ENCODE measurements around the gene XRCC1.
"Not testable (repeated sequence)": the region's sequence is repeated elsewhere in the genome, so short reads cannot be mapped to it uniquely, and the experiment has no call there.

Gene XRCC1

DNA sequence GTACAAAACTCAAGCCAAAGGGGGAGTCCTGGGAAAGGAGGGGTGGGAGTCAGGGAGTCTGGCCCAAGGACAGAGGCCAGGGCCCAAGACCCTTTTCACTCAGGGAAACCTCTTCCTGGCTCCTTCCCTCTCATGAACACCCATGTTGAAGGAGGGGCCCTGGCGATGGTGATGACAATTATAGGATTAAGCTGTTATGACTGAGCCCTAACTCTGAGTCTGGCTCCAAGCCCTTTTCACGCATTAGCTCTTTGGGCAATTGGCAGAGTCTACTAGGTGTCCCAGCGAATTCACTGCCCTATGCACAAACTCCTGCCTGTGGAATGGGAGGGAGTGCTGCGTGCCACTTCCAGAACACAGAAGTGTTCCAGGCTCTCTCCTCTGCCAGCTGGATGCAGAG lies 21.7 kb downstream of the XRCC1 start:
- Histone ChIP-seq H3K27ac (ENCODE audit: low read depth, low read length) (no peak overlapping the region), H3K27me3 (ENCODE audit: insufficient read depth, low read length) (no peaks in the 10 kb centered on the region), H3K9ac (ENCODE audit: low read depth, low read length) (no peak overlapping the region), H3K4me1 (ENCODE audit: insufficient read depth, low read length) (no peaks in the 10 kb centered on the region), H3K9me3 (ENCODE audit: insufficient read depth, low read depth, low read length) (no peaks in the 10 kb centered on the region), H3K4me3 (ENCODE audit: low read length) (no peak overlapping the region), H3K36me3 (ENCODE audit: insufficient read depth, low read length) (peaks cover 62% of the 10 kb centered on the region)
- WGBS = 96% methylated on average over 4 of the region's 4 CpGs

- Histone ChIP-seq H3K27me3 (ENCODE audit: insufficient read depth, low read length) (no peaks in the 10 kb centered on the region), H3K27ac (ENCODE audit: low read depth, low read length) (no peak overlapping the region), H3K9me3 (ENCODE audit: insufficient read depth, low read depth, low read length) (no peaks in the 10 kb centered on the region), H3K9ac (ENCODE audit: low read depth, low read length) (no peak overlapping the region), H3K4me1 (ENCODE audit: insufficient read depth, low read length) (no peaks in the 10 kb centered on the region), H3K4me3 (ENCODE audit: low read length) (no peak overlapping the region), H3K36me3 (ENCODE audit: insufficient read depth, low read length) (peaks cover 57% of the 10 kb centered on the region)
- 91% methylated on average over 2 of the region's 3 CpGs for WGBS
These were observed 22.7 kb downstream of the XRCC1 start for GRCh38 chr19:43552616-43553015.

DNA sequence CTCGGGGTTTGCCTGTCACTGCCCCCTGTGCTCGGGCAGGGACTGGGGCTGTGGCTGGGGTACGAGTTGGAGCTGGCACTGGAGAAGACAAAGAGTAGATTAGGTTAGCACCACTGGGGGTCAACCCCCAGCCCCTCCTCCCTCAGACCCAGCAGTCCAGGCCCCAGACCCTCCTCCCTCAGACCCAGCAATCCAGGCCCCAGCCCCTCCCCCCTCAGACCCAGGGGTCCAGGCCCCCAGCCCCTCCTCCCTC lies 23.2 kb downstream of the XRCC1 start:
- 96% methylated on average over 3 of the region's 3 CpGs for WGBS
- no peak overlapping the region for H3K4me3 ChIP-seq (ENCODE audit: low read length)
- H3K9me3 ChIP-seq (ENCODE audit: insufficient read depth, low read depth, low read length) = no peaks in the 10 kb centered on the region
- no peak overlapping the region for H3K9ac ChIP-seq (ENCODE audit: low read depth, low read length)
- no peak overlapping the region for H3K27ac ChIP-seq (ENCODE audit: low read depth, low read length)
- no peaks in the 10 kb centered on the region for H3K27me3 ChIP-seq (ENCODE audit: insufficient read depth, low read length)
- peaks cover 57% of the 10 kb centered on the region for H3K36me3 ChIP-seq (ENCODE audit: insufficient read depth, low read length)
- no peaks in the 10 kb centered on the region for H3K4me1 ChIP-seq (ENCODE audit: insufficient read depth, low read length)

- 92% methylated on average over 23 of the region's 23 CpGs for WGBS
- H3K4me1 ChIP-seq (ENCODE audit: insufficient read depth, low read length) = no peaks in the 10 kb centered on the region
- no peaks in the 10 kb centered on the region for H3K9me3 ChIP-seq (ENCODE audit: insufficient read depth, low read depth, low read length)
- no peak overlapping the region for H3K9ac ChIP-seq (ENCODE audit: low read depth, low read length)
- H3K4me3 ChIP-seq (ENCODE audit: low read length) = no peak overlapping the region
- H3K36me3 ChIP-seq (ENCODE audit: insufficient read depth, low read length) = peaks cover 57% of the 10 kb centered on the region
- H3K27ac ChIP-seq (ENCODE audit: low read depth, low read length) = no peak overlapping the region
- no peaks in the 10 kb centered on the region for H3K27me3 ChIP-seq (ENCODE audit: insufficient read depth, low read length)
These were observed 23.7 kb downstream of the XRCC1 start for GRCh38 chr19:43551399-43552197.

DNA sequence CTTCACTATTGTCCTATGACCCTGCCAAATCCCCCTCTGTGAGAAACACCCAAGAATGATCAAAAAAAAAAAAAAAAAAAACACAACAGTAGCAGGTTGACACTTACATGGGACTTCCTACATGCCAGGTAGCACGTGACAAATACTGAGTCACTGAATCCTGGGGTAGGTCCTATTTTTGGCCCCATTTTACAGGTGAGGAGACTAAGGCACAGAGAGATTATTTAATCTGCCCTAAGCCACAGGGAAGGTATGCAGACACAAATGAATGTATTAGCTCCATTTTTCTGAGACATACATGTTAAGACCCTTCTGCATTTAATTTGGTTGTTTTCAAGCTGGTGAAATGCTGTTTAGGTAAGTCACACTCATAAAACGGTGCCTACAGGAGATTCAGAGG lies 26.6 kb downstream of the XRCC1 start:
- WGBS = 97% methylated on average over 2 of the region's 2 CpGs
- H3K9me3 ChIP-seq (ENCODE audit: insufficient read depth, low read depth, low read length) = no peaks in the 10 kb centered on the region
- H3K36me3 ChIP-seq (ENCODE audit: insufficient read depth, low read length) = peaks cover 58% of the 10 kb centered on the region

GRCh38 chr19:43547926-43548325 lies 27.4 kb downstream of the XRCC1 start:
- H3K4me3 ChIP-seq (ENCODE audit: low read length); H3K27me3 ChIP-seq (ENCODE audit: insufficient read depth, low read length); H3K9ac ChIP-seq (ENCODE audit: low read depth, low read length); H3K27ac ChIP-seq (ENCODE audit: low read depth, low read length); H3K4me1 ChIP-seq (ENCODE audit: insufficient read depth, low read length); H3K9me3 ChIP-seq (ENCODE audit: insufficient read depth, low read depth, low read length): not testable (repeated sequence)
- peaks cover 60% of the 10 kb centered on the region for H3K36me3 ChIP-seq (ENCODE audit: insufficient read depth, low read length)
- no CpG with 5 or more reads among the region's 24 CpGs for WGBS

More for the DNA sequence above, 26.6 kb downstream of the XRCC1 start:
- no peak overlapping the region for H3K27ac ChIP-seq (ENCODE audit: low read depth, low read length)
- H3K9ac ChIP-seq (ENCODE audit: low read depth, low read length) = no peak overlapping the region
- H3K27me3 ChIP-seq (ENCODE audit: insufficient read depth, low read length) = no peaks in the 10 kb centered on the region
- no peak overlapping the region for H3K4me3 ChIP-seq (ENCODE audit: low read length)
- no peaks in the 10 kb centered on the region for H3K4me1 ChIP-seq (ENCODE audit: insufficient read depth, low read length)

DNA sequence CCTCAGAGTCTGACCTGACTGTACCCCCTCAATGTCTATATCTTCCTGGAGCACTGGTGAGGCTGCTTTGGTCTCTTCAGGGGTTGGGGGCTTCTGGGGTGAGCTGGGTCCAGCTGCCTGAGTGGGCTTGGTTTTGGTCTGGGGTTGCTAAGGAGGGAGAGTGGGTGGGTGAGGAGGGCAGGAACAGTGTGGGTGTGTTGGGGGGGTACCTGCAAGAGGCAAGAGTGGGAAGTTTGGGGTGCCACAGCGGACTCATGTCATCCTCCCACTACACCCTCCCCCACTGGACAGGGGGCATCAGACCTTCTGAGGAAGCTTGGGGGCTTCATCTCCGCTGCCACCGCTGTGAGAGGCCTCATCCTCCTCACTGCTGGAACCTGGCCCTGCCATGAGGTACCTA lies 28.7 kb downstream of the XRCC1 start:
- 97% methylated on average over 3 of the region's 3 CpGs for WGBS
- Histone ChIP-seq H3K27me3 (ENCODE audit: insufficient read depth, low read length) (no peaks in the 10 kb centered on the region), H3K27ac (ENCODE audit: low read depth, low read length) (no peak overlapping the region), H3K9ac (ENCODE audit: low read depth, low read length) (no peak overlapping the region), H3K4me1 (ENCODE audit: insufficient read depth, low read length) (no peaks in the 10 kb centered on the region), H3K36me3 (ENCODE audit: insufficient read depth, low read length) (peaks cover 62% of the 10 kb centered on the region), H3K4me3 (ENCODE audit: low read length) (no peak overlapping the region), H3K9me3 (ENCODE audit: insufficient read depth, low read depth, low read length) (no peaks in the 10 kb centered on the region)

GRCh38 chr19:43545981-43546380 lies 29.3 kb downstream of the XRCC1 start:
- no peak overlapping the region for H3K4me3 ChIP-seq (ENCODE audit: low read length)
- H3K27ac ChIP-seq (ENCODE audit: low read depth, low read length) = no peak overlapping the region
- H3K4me1 ChIP-seq (ENCODE audit: insufficient read depth, low read length) = no peaks in the 10 kb centered on the region
- no peaks in the 10 kb centered on the region for H3K27me3 ChIP-seq (ENCODE audit: insufficient read depth, low read length)
- H3K9ac ChIP-seq (ENCODE audit: low read depth, low read length) = no peak overlapping the region
- 90% methylated on average over 2 of the region's 2 CpGs for WGBS
- no peaks in the 10 kb centered on the region for H3K9me3 ChIP-seq (ENCODE audit: insufficient read depth, low read depth, low read length)
- H3K36me3 ChIP-seq (ENCODE audit: insufficient read depth, low read length) = peaks cover 60% of the 10 kb centered on the region

GRCh38 chr19:43545276-43545675 lies 30.1 kb downstream of the XRCC1 start:
- Histone ChIP-seq H3K36me3 (ENCODE audit: insufficient read depth, low read length) (peaks cover 61% of the 10 kb centered on the region), H3K9me3 (ENCODE audit: insufficient read depth, low read depth, low read length) (no peaks in the 10 kb centered on the region), H3K9ac (ENCODE audit: low read depth, low read length) (no peak overlapping the region), H3K4me1 (ENCODE audit: insufficient read depth, low read length) (no peaks in the 10 kb centered on the region), H3K4me3 (ENCODE audit: low read length) (no peak overlapping the region), H3K27me3 (ENCODE audit: insufficient read depth, low read length) (no peaks in the 10 kb centered on the region), H3K27ac (ENCODE audit: low read depth, low read length) (no peak overlapping the region)
- 91% methylated on average over 5 of the region's 5 CpGs for WGBS

- 96% methylated on average over 9 of the region's 9 CpGs for WGBS
- Histone ChIP-seq H3K4me1 (ENCODE audit: insufficient read depth, low read length) (no peaks in the 10 kb centered on the region), H3K27ac (ENCODE audit: low read depth, low read length) (no peak overlapping the region), H3K27me3 (ENCODE audit: insufficient read depth, low read length) (no peaks in the 10 kb centered on the region), H3K4me3 (ENCODE audit: low read length) (no peak overlapping the region), H3K9me3 (ENCODE audit: insufficient read depth, low read depth, low read length) (peaks cover 3% of the 10 kb centered on the region), H3K9ac (ENCODE audit: low read depth, low read length) (no peak overlapping the region), H3K36me3 (ENCODE audit: insufficient read depth, low read length) (peaks cover 63% of the 10 kb centered on the region)
These were observed 31.2 kb downstream of the XRCC1 start for GRCh38 chr19:43544077-43544476.

DNA sequence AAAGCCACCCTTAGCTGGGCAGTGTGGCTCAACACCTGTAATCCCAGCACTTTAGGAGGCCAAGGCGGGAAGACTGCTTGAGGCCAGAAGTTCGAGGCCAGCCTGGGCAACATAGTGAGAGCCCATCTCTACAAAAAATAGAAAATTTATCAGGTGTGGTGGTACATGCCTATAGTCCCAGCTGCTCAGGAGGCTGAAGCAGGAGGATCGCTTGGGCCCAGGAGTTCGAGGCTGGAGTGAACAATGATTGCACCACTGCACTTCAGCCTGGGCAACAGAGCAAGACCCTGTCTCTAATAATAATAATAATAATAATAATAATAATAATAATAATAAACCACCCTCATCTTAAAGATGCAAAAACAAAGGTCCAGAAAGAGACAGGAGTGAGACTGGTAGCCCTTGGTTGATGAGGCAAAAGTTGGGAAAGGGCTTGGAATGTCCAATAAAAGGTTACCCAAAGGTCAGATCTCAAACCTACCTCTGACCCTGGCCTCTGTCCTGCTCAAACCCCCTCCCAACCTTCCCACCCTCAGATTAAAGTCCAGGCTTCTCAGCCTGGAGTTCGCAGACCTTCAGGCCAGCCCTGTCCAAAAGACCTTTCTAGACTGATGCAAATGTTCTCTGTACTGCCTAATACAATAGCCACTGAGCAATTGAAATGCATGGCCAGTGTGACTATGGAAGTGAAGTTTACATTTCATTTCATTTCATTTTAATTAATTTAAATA lies 33.2 kb downstream of the XRCC1 start:
- H3K36me3 ChIP-seq (ENCODE audit: insufficient read depth, low read length) = peaks cover 78% of the 10 kb centered on the region
- H3K4me3 ChIP-seq (ENCODE audit: low read length) = no peak overlapping the region
- no peak overlapping the region for H3K27ac ChIP-seq (ENCODE audit: low read depth, low read length)
- no peaks in the 10 kb centered on the region for H3K4me1 ChIP-seq (ENCODE audit: insufficient read depth, low read length)
- WGBS = over 99% methylated on average over 5 of the region's 5 CpGs
- no peaks in the 10 kb centered on the region for H3K27me3 ChIP-seq (ENCODE audit: insufficient read depth, low read length)
- H3K9ac ChIP-seq (ENCODE audit: low read depth, low read length) = no peak overlapping the region
- peaks cover 12% of the 10 kb centered on the region for H3K9me3 ChIP-seq (ENCODE audit: insufficient read depth, low read depth, low read length)

Data from HUES64 (cell line).